Raji (cell line): ENCODE data around the gene PRSS37.

Experiments
- POLR2A ChIP-seq: IDR thresholded peaks from 2 replicates; pipeline ENCODE4 v1.6.1; 2011; ENCODE audit warnings: low read depth, low read length, control low read depth; ENCODE audit not compliant: insufficient read depth

The PRSS37 gene

GRCh38 chr7:141837683-141838082 is 3.6 kb downstream of the PRSS37 start:
- TF ChIP-seq POLR2A = no peak

DNA sequence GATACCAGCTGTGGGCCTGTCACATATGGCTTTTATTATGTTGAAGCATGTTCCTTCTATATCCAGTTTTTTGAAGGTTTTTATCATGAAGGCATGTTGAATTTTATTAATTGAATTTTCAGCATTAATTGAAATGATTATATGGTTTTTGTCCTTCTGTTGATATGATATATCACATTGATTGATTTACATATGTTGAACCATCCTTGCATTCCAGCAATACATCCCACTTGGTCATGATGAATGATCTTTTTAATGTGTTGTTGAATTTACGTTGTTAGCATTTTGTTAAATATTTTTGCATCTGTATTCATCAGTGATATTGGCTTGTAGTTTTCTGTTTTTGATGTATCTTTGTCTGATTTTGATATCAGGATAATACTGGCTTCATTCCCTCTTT is 21.2 kb downstream of the PRSS37 start:
- TF ChIP-seq POLR2A = no peak

GRCh38 chr7:141792526-141792925 is 48.8 kb downstream of the PRSS37 start:
- TF ChIP-seq POLR2A = no peak

GRCh38 chr7:141789917-141790316 is 51.4 kb downstream of the PRSS37 start, which contains the start of gene TAS2R5:
Gene TAS2R5, plus strand, starts transcription at chr7:141790217. Its CDS starts 145 bp downstream, at chr7:141790362.
- no peak for TF ChIP-seq POLR2A

GRCh38 chr7:141788296-141788695 is 53.0 kb downstream of the PRSS37 start:
- no peak for TF ChIP-seq POLR2A
